Stimulated activated naive CD8-positive, alpha-beta T cell treated with anti-CD3 and anti-CD28 coated beads, Interleukin-15, amount 100 ng/mL, for 72 hours (primary cell): ENCODE results near the gene ANKLE2.
A peak's percentile ranks its signal among the peaks of the same experiment; 100 is the strongest.
"Not testable (repeated sequence)": the region's sequence is repeated elsewhere in the genome, so short reads cannot be mapped to it uniquely, and the experiment has no call there.

Source experiments
- ATAC-seq: fragments of 150-1000 bp; cut with Tn5 transposase; 2 replicates; pipeline ENCODE4 v1.10.0; 2021; ENCODE audit warnings: mild to moderate bottlenecking, moderate library complexity
- DNase-seq, 2 donors: peaks; one replicate each; pipeline ENCODE4 v3.0.0; 2021 to 2022
- H3K27ac Mint-ChIP-seq, 2 donors: one replicate each; pipeline ENCODE4 v1.8.0; 2022; ENCODE audit warnings: mild to moderate bottlenecking in 2 of 2, mixed read lengths in 2 of 2, moderate library complexity in 2 of 2
- H3K27me3 Mint-ChIP-seq: one replicate; pipeline ENCODE4 v1.8.0; 2022; ENCODE audit warnings: mixed read lengths
- H3K4me1 Mint-ChIP-seq: one replicate; pipeline ENCODE4 v1.8.0; 2022; ENCODE audit warnings: mild to moderate bottlenecking, mixed read lengths
- H3K4me3 Mint-ChIP-seq, 2 donors: one replicate each; pipeline ENCODE4 v1.8.0; 2022; ENCODE audit warnings: mild to moderate bottlenecking in 2 of 2, mixed read lengths in 2 of 2, moderate library complexity in 1 of 2
- H3K9me3 Mint-ChIP-seq, 2 donors: one replicate each; pipeline ENCODE4 v1.8.0; 2022; ENCODE audit warnings: mixed read lengths in 2 of 2

Gene ANKLE2

GRCh38 chr12:132761032-132761920 lies at the start of gene ANKLE2:
Gene ANKLE2 (minus strand): TSS chr12:132761832. CDS start chr12:132761798, 34 bp downstream.
- Mint-ChIP-seq H3K27ac (peak within 1 kb of the TSS; percentile 98), H3K4me3 (peak within 1 kb of the TSS; percentile 97 to 99), H3K9me3 (no peaks in the 10 kb centered on the region), H3K4me1 (peaks cover 48% of the 10 kb centered on the region), H3K27me3 (no peaks in the 10 kb centered on the region)
- DNase-seq = peak; percentile 56 to 81
- peak; percentile 68 for ATAC-seq

- H3K4me1 Mint-ChIP-seq = peaks cover 55% of the 10 kb centered on the region
- H3K27me3 Mint-ChIP-seq, H3K4me3 Mint-ChIP-seq, DNase-seq, H3K27ac Mint-ChIP-seq, ATAC-seq, H3K9me3 Mint-ChIP-seq: not testable (repeated sequence)
Measured at GRCh38 chr12:132809391-132809790, 47.8 kb upstream of the ANKLE2 start.

- Mint-ChIP-seq H3K4me1 (peaks cover 47% of the 10 kb centered on the region), H3K27me3 (no peaks in the 10 kb centered on the region), H3K9me3 (no peaks in the 10 kb centered on the region), H3K27ac (peak overlapping the region in 1 of 2 donors; percentile 34), H3K4me3 (peak overlapping the region in 1 of 2 donors; percentile 44)
- no peak for DNase-seq
- peak; percentile 24 for ATAC-seq
Measured at GRCh38 chr12:132807295-132808092, 45.9 kb upstream of the ANKLE2 start.

- no peak overlapping the region for H3K27ac Mint-ChIP-seq
- no peaks in the 10 kb centered on the region for H3K27me3 Mint-ChIP-seq
- DNase-seq (peak; percentile 15 to 53), ATAC-seq (peak; percentile 81)
- H3K4me3 Mint-ChIP-seq = peak overlapping the region in 1 of 2 donors; percentile 44
- H3K4me1 Mint-ChIP-seq = peaks cover 43% of the 10 kb centered on the region
- H3K9me3 Mint-ChIP-seq = no peaks in the 10 kb centered on the region
Measured at GRCh38 chr12:132806857-132807256, 45.2 kb upstream of the ANKLE2 start.

GRCh38 chr12:132804426-132804861 lies 42.8 kb upstream of the ANKLE2 start:
- no peak overlapping the region for H3K4me3 Mint-ChIP-seq
- H3K4me1 Mint-ChIP-seq = peaks cover 35% of the 10 kb centered on the region
- ATAC-seq = no peak
- H3K9me3 Mint-ChIP-seq = no peaks in the 10 kb centered on the region
- DNase-seq = no peak
- peak overlapping the region in 1 of 2 donors; percentile 63 for H3K27ac Mint-ChIP-seq
- no peaks in the 10 kb centered on the region for H3K27me3 Mint-ChIP-seq

- DNase-seq = no peak
- Mint-ChIP-seq H3K27me3 (no peaks in the 10 kb centered on the region), H3K9me3 (no peaks in the 10 kb centered on the region), H3K4me1 (peaks cover 35% of the 10 kb centered on the region), H3K4me3 (no peak overlapping the region), H3K27ac (no peak overlapping the region)
- no peak for ATAC-seq
Measured at GRCh38 chr12:132803888-132804287, 42.3 kb upstream of the ANKLE2 start.

GRCh38 chr12:132803125-132803524 lies 41.5 kb upstream of the ANKLE2 start:
- no peaks in the 10 kb centered on the region for H3K27me3 Mint-ChIP-seq
- no peak overlapping the region for H3K4me3 Mint-ChIP-seq
- peaks cover 27% of the 10 kb centered on the region for H3K4me1 Mint-ChIP-seq
- H3K9me3 Mint-ChIP-seq = no peaks in the 10 kb centered on the region
- DNase-seq (no peak), ATAC-seq (no peak)
- H3K27ac Mint-ChIP-seq = peak overlapping the region in 1 of 2 donors; percentile 61

- H3K4me3 Mint-ChIP-seq = no peak overlapping the region
- H3K27me3 Mint-ChIP-seq = no peaks in the 10 kb centered on the region
- DNase-seq (no peak), ATAC-seq (no peak)
- H3K9me3 Mint-ChIP-seq = no peaks in the 10 kb centered on the region
- H3K4me1 Mint-ChIP-seq = peaks cover 13% of the 10 kb centered on the region
- H3K27ac Mint-ChIP-seq = no peak overlapping the region
Measured at GRCh38 chr12:132801741-132802140, 40.1 kb upstream of the ANKLE2 start.

GRCh38 chr12:132798836-132799235 lies 37.2 kb upstream of the ANKLE2 start:
- H3K9me3 Mint-ChIP-seq = no peaks in the 10 kb centered on the region
- no peaks in the 10 kb centered on the region for H3K27me3 Mint-ChIP-seq
- H3K27ac Mint-ChIP-seq = no peak overlapping the region
- no peak overlapping the region for H3K4me3 Mint-ChIP-seq
- DNase-seq (no peak), ATAC-seq (no peak)
- H3K4me1 Mint-ChIP-seq = no peaks in the 10 kb centered on the region

GRCh38 chr12:132797820-132798570 lies 36.4 kb upstream of the ANKLE2 start:
- no peak for DNase-seq

GRCh38 chr12:132795847-132796246 lies 34.2 kb upstream of the ANKLE2 start:
- Mint-ChIP-seq H3K4me1 (no peaks in the 10 kb centered on the region), H3K27me3 (no peaks in the 10 kb centered on the region), H3K9me3 (no peaks in the 10 kb centered on the region)

More at GRCh38 chr12:132797820-132798570, 36.4 kb upstream of the ANKLE2 start:
- no peak overlapping the region for H3K27ac Mint-ChIP-seq
- H3K9me3 Mint-ChIP-seq = no peaks in the 10 kb centered on the region
- ATAC-seq = no peak
- no peak overlapping the region for H3K4me3 Mint-ChIP-seq
- H3K4me1 Mint-ChIP-seq = no peaks in the 10 kb centered on the region
- H3K27me3 Mint-ChIP-seq = no peaks in the 10 kb centered on the region

GRCh38 chr12:132791940-132792339 lies 30.3 kb upstream of the ANKLE2 start:
- H3K4me1 Mint-ChIP-seq, DNase-seq, H3K4me3 Mint-ChIP-seq, H3K27me3 Mint-ChIP-seq, ATAC-seq, H3K9me3 Mint-ChIP-seq, H3K27ac Mint-ChIP-seq: not testable (repeated sequence)

More at GRCh38 chr12:132795847-132796246, 34.2 kb upstream of the ANKLE2 start:
- Mint-ChIP-seq H3K27ac (no peak overlapping the region), H3K4me3 (no peak overlapping the region)
- no peak for ATAC-seq
- no peak for DNase-seq

- DNase-seq = no peak
- H3K27me3 Mint-ChIP-seq = no peaks in the 10 kb centered on the region
- peak overlapping the region in 1 of 2 donors; percentile 89 for H3K27ac Mint-ChIP-seq
- no peaks in the 10 kb centered on the region for H3K9me3 Mint-ChIP-seq
- peaks cover 4% of the 10 kb centered on the region for H3K4me1 Mint-ChIP-seq
- no peak for ATAC-seq
- no peak overlapping the region for H3K4me3 Mint-ChIP-seq
Measured at GRCh38 chr12:132789099-132789471, 27.5 kb upstream of the ANKLE2 start.

- ATAC-seq (no peak), DNase-seq (no peak)
- Mint-ChIP-seq H3K9me3 (no peaks in the 10 kb centered on the region), H3K4me1 (peaks cover 4% of the 10 kb centered on the region), H3K27me3 (no peaks in the 10 kb centered on the region), H3K27ac (no peak overlapping the region), H3K4me3 (no peak overlapping the region)
Measured at GRCh38 chr12:132788375-132789098, 26.9 kb upstream of the ANKLE2 start.

GRCh38 chr12:132787877-132788276 lies 26.2 kb upstream of the ANKLE2 start:
- Mint-ChIP-seq H3K27me3 (no peaks in the 10 kb centered on the region), H3K27ac (peak overlapping the region in 1 of 2 donors; percentile 77), H3K9me3 (no peaks in the 10 kb centered on the region), H3K4me3 (no peak overlapping the region), H3K4me1 (peaks cover 4% of the 10 kb centered on the region)
- ATAC-seq (no peak), DNase-seq (no peak)
